ENCODE data around the gene FKBP15.

- TF ChIP-seq POLR2AphosphoS5 (IDR thresholded peaks at IDR 0.05; ENCODE audit: borderline replicate concordance, low read depth, low read length), result no peak
- TF ChIP-seq EZH2 (IDR thresholded peaks at IDR 0.05), result no peak
These were observed 17.3 kb upstream of the FKBP15 start for GRCh38 chr9:113238202-113238858.
